A549 (cell line): Measurements from ENCODE around the gene SYP.

Experiments used
- CBX2 ChIP-seq: fragments of 200-600 bp; sonication (generic); IDR thresholded peaks from 2 replicates; pipeline ENCODE4 v1.6.1; 2016; ENCODE audit warnings: low read depth, mild to moderate bottlenecking, borderline replicate concordance
- CHD2 ChIP-seq: fragments of 150-350 bp; IDR thresholded peaks from 2 replicates; pipeline ENCODE4 v1.6.1; 2014; ENCODE audit warnings: low read length; ENCODE audit not compliant: partially characterized antibody
- CTCF ChIP-seq: fragments of >200 bp; sonication (Bioruptor Twin); formaldehyde crosslinking; IDR thresholded peaks from 3 replicates; pipeline ENCODE4 v1.5.1; 2016
- HMGXB4 ChIP-seq: fragments of 250-450 bp; sonication (Bioruptor Pico); IDR thresholded peaks from 2 replicates; pipeline ENCODE4 v1.5.0; 2021; ENCODE audit warnings: mild to moderate bottlenecking, moderate library complexity, borderline replicate concordance
- POLR2A ChIP-seq: IDR thresholded peaks from 2 replicates; pipeline ENCODE4 v1.6.1; 2012; ENCODE audit warnings: mild to moderate bottlenecking, low read length
- REST ChIP-seq: fragments of 200-600 bp; sonication (generic); IDR thresholded peaks from 2 replicates; pipeline ENCODE4 v1.6.1; 2016; ENCODE audit warnings: antibody characterized with exemption, mild to moderate bottlenecking, moderate library complexity

GRCh38 chrX:49177338-49177833 lies 22.6 kb downstream of the SYP start:
- TF ChIP-seq POLR2A (no peak), CTCF (0 out of 3 replicates have a peak, but pooled peaks have one; percentile 11), CHD2 (no peak), HMGXB4 (CRISPR knock-in tag) (no peak), CBX2 (no peak), REST (no peak)
